Prostate gland (tissue), 2 donors: ENCODE data around the gene ACOX1.

Source experiments
- CTCF ChIP-seq, 4 experiments: fragments of 200-600 bp in 2 of 4; fragments of 450-650 bp in 2 of 4; sonication (generic) in 2 of 4; IDR thresholded peaks; 1 replicate in 3 of 4; 2 replicates in 1 of 4; pipeline ENCODE4 v1.5.1; 2016 to 2019; ENCODE audit warnings: antibody characterized with exemption in 4 of 4, mild to moderate bottlenecking in 2 of 4, moderate library complexity in 2 of 4
- POLR2A ChIP-seq: fragments of 450-650 bp; IDR thresholded peaks from one replicate; pipeline ENCODE4 v1.6.1; 2016; ENCODE audit warnings: antibody characterized with exemption, mild to moderate bottlenecking

- no peak for TF ChIP-seq CTCF (IDR thresholded peaks at IDR 0.05)
- TF ChIP-seq POLR2A = no peak
Measured at GRCh38 chr17:75898065-75898464, 80.9 kb downstream of the ACOX1 start.
